ENCODE measurements around the gene EP400.

EP400 gene

GRCh38 chr12:132094269-132094891 is 144.6 kb downstream of the EP400 start (continued):
- TF ChIP-seq AEBP2 (tag by site-specific recombination; IDR thresholded peaks at IDR 0.05; ENCODE audit: borderline replicate concordance), result no peak
- no peak for TF ChIP-seq KLF7 (tag by site-specific recombination; IDR thresholded peaks at IDR 0.05; ENCODE audit: borderline replicate concordance)
- no peak for TF ChIP-seq ZNF266 (tag by site-specific recombination; IDR thresholded peaks at IDR 0.05; ENCODE audit: low read depth)
- TF ChIP-seq TRIM28 (IDR thresholded peaks at IDR 0.05; ENCODE audit: borderline replicate concordance, low read length), result no peak
- TF ChIP-seq ZNF529 (tag by site-specific recombination; IDR thresholded peaks at IDR 0.05; ENCODE audit: insufficient replicate concordance), result no peak
- no peak for TF ChIP-seq PRDM4 (tag by site-specific recombination; IDR thresholded peaks at IDR 0.05)
- TF ChIP-seq GFI1B (tag by site-specific recombination; IDR thresholded peaks at IDR 0.05), result no peak
- no peak for TF ChIP-seq ZNF311 (tag by site-specific recombination; IDR thresholded peaks at IDR 0.05; ENCODE audit: borderline replicate concordance)
- no peak for TF ChIP-seq ZNF169 (tag by site-specific recombination; IDR thresholded peaks at IDR 0.05)
- no peak for TF ChIP-seq ZNF48 (tag by site-specific recombination; IDR thresholded peaks at IDR 0.05)
- no peak for TF ChIP-seq ZNF449 (tag by site-specific recombination; IDR thresholded peaks at IDR 0.05)

- no peaks in the 10 kb centered on the region for H3K9me3 ChIP-seq (ENCODE audit: control insufficient read depth, insufficient read depth, low read depth, low read length)
- peak; percentile 48 for TF ChIP-seq SETDB1 (IDR thresholded peaks at IDR 0.05; ENCODE audit: insufficient read length, low read length)
- no peak for TF ChIP-seq ZNF26 (tag by site-specific recombination; IDR thresholded peaks at IDR 0.05)
- no peak overlapping the region for H3K4me3 ChIP-seq (ENCODE audit: low read depth, low read length)
- no peak overlapping the region for H3K27ac ChIP-seq (ENCODE audit: extremely low read depth, low read depth, low read length)
- ChIA-PET CTCF (no interaction called here), POLR2A (interaction anchor here (0.6 kb wide), 1 partner anchor 65 kb away, joined by 3 read pairs; no protein-coding TSS in a partner anchor)
- H3K36me3 ChIP-seq (ENCODE audit: control insufficient read depth in 2 of 2, insufficient read depth in 1 of 2, low read length in 2 of 2), result peaks cover 9 to 51% of the 10 kb centered on the region in 2 experiments
- H3K4me1 ChIP-seq (ENCODE audit: control insufficient read depth, insufficient read depth, low read length), result no peaks in the 10 kb centered on the region
These were observed 146.0 kb downstream of the EP400 start for GRCh38 chr12:132095520-132096409.

GRCh38 chr12:132099739-132100138 is 150.0 kb downstream of the EP400 start:
- Histone ChIP-seq H3K9me3 (ENCODE audit: control insufficient read depth, insufficient read depth, low read depth, low read length) (no peaks in the 10 kb centered on the region), H3K36me3 (ENCODE audit: control insufficient read depth in 2 of 2, insufficient read depth in 1 of 2, low read length in 2 of 2) (peaks cover 0 to 45% of the 10 kb centered on the region in 2 experiments; a peak in 2 of 3 replicates), H3K4me1 (ENCODE audit: control insufficient read depth, insufficient read depth, low read length) (no peaks in the 10 kb centered on the region), H3K27ac (ENCODE audit: extremely low read depth, low read depth, low read length) (no peak overlapping the region), H3K4me3 (ENCODE audit: low read depth, low read length) (no peak overlapping the region)
- TF ChIP-seq ZNF146 (tag by site-specific recombination; IDR thresholded peaks at IDR 0.05), result no peak
- TF ChIP-seq ZNF449 (tag by site-specific recombination; IDR thresholded peaks at IDR 0.05), result peak; percentile 84
- ChIA-PET POLR2A (no interaction called here), CTCF (no interaction called here)
